OCI-LY7 (cell line): Measurements from ENCODE around the gene EIF3K.

ENCODE experiments used
- CTCF ChIP-seq: fragments of 200-600 bp; sonication (generic); conservative IDR thresholded peaks from 2 replicates; pipeline ENCODE4 v1.5.1; 2014; ENCODE audit warnings: mild to moderate bottlenecking, antibody characterized with exemption, low read length, moderate library complexity, mixed read lengths
- EZH2phosphoT487 ChIP-seq: fragments of 200-600 bp; sonication (generic); IDR thresholded peaks from 2 replicates; pipeline ENCODE4 v1.6.1; 2018; ENCODE audit warnings: low read depth, borderline replicate concordance, mild to moderate bottlenecking, mixed run types, antibody characterized with exemption, low read length, moderate library complexity, mixed read lengths

- TF ChIP-seq CTCF (no peak), EZH2phosphoT487 (no peak)
These were observed 30.9 kb upstream of the EIF3K start for GRCh38 chr19:38588041-38588440.
